ENCODE measurements around the gene IL25.

Gene IL25

GRCh38 chr14:23364164-23365035 lies 8.2 kb upstream of the IL25 start:
- H3K4me3 ChIP-seq (ENCODE audit: low read depth, low read length, poor library complexity, severe bottlenecking): no peak overlapping the region
- H3K36me3 ChIP-seq (ENCODE audit: insufficient read depth, low read length): no peaks in the 10 kb centered on the region
- H3K4me1 ChIP-seq (ENCODE audit: insufficient read depth, low read length, severe bottlenecking): no peaks in the 10 kb centered on the region
- no peak overlapping the region for H3K9ac ChIP-seq (ENCODE audit: low read length)
- H4K20me1 ChIP-seq (ENCODE audit: insufficient read depth, low read length): no peaks in the 10 kb centered on the region
- peaks cover 5% of the 10 kb centered on the region; the same call in 1 of the 2 replicates for H3K27me3 ChIP-seq (ENCODE audit: insufficient read depth, low read length)
- no peak overlapping the region for H2AFZ ChIP-seq (ENCODE audit: low read length)
- no peak overlapping the region for H3K4me2 ChIP-seq (ENCODE audit: low read length)
- H3K9me3 ChIP-seq (ENCODE audit: low read length): no peaks in the 10 kb centered on the region
- no peaks in the 10 kb centered on the region for H3F3A ChIP-seq (ENCODE audit: insufficient read depth, low read length)
- no peaks in the 10 kb centered on the region for H3K9me2 ChIP-seq (ENCODE audit: low read depth, low read length)
- no peak for TF ChIP-seq CTCF (IDR thresholded peaks at IDR 0.05; ENCODE audit: low read length)
- no peak for TF ChIP-seq EZH2 (IDR thresholded peaks at IDR 0.05; ENCODE audit: borderline replicate concordance, low read length)
- no peak overlapping the region for H3K27ac ChIP-seq (ENCODE audit: low read depth, low read length, poor library complexity, severe bottlenecking)
- H3K79me2 ChIP-seq (ENCODE audit: insufficient read depth, low read length): no peaks in the 10 kb centered on the region

GRCh38 chr14:23365036-23365731 lies 7.4 kb upstream of the IL25 start, which contains the start of gene EFS:
EFS (minus strand) TSS chr14:23365172; CDS start chr14:23365025, 147 bp downstream.
- TF ChIP-seq CTCF (IDR thresholded peaks at IDR 0.05; ENCODE audit: low read length) (no peak), EZH2 (IDR thresholded peaks at IDR 0.05; ENCODE audit: borderline replicate concordance, low read length) (no peak)
- Histone ChIP-seq H3K9me3 (ENCODE audit: low read length) (no peaks in the 10 kb centered on the region), H2AFZ (ENCODE audit: low read length) (no peak within 1 kb of the TSS), H3K4me2 (ENCODE audit: low read length) (no peak within 1 kb of the TSS), H4K20me1 (ENCODE audit: insufficient read depth, low read length) (no peaks in the 10 kb centered on the region), H3K79me2 (ENCODE audit: insufficient read depth, low read length) (no peaks in the 10 kb centered on the region), H3F3A (ENCODE audit: insufficient read depth, low read length) (no peaks in the 10 kb centered on the region), H3K4me3 (ENCODE audit: low read depth, low read length, poor library complexity, severe bottlenecking) (no peak within 1 kb of the TSS), H3K27ac (ENCODE audit: low read depth, low read length, poor library complexity, severe bottlenecking) (no peak within 1 kb of the TSS), H3K36me3 (ENCODE audit: insufficient read depth, low read length) (no peaks in the 10 kb centered on the region), H3K4me1 (ENCODE audit: insufficient read depth, low read length, severe bottlenecking) (no peaks in the 10 kb centered on the region), H3K9ac (ENCODE audit: low read length) (no peak within 1 kb of the TSS), H3K9me2 (ENCODE audit: low read depth, low read length) (no peaks in the 10 kb centered on the region), H3K27me3 (ENCODE audit: insufficient read depth, low read length) (peaks cover 3% of the 10 kb centered on the region; the same call in 1 of the 2 replicates)

GRCh38 chr14:23365732-23366425 lies 6.7 kb upstream of the IL25 start:
- Histone ChIP-seq H3K9ac (ENCODE audit: low read length) (no peak overlapping the region), H3K36me3 (ENCODE audit: insufficient read depth, low read length) (no peaks in the 10 kb centered on the region), H3K79me2 (ENCODE audit: insufficient read depth, low read length) (no peaks in the 10 kb centered on the region), H4K20me1 (ENCODE audit: insufficient read depth, low read length) (no peaks in the 10 kb centered on the region), H3K9me2 (ENCODE audit: low read depth, low read length) (no peaks in the 10 kb centered on the region), H3K4me2 (ENCODE audit: low read length) (no peak overlapping the region), H3K27ac (ENCODE audit: low read depth, low read length, poor library complexity, severe bottlenecking) (no peak overlapping the region), H3F3A (ENCODE audit: insufficient read depth, low read length) (no peaks in the 10 kb centered on the region), H2AFZ (ENCODE audit: low read length) (no peak overlapping the region), H3K4me3 (ENCODE audit: low read depth, low read length, poor library complexity, severe bottlenecking) (no peak overlapping the region), H3K27me3 (ENCODE audit: insufficient read depth, low read length) (no peaks in the 10 kb centered on the region; the same call in 1 of the 2 replicates), H3K4me1 (ENCODE audit: insufficient read depth, low read length, severe bottlenecking) (no peaks in the 10 kb centered on the region), H3K9me3 (ENCODE audit: low read length) (no peaks in the 10 kb centered on the region)
- TF ChIP-seq EZH2 (IDR thresholded peaks at IDR 0.05; ENCODE audit: borderline replicate concordance, low read length) (no peak), CTCF (IDR thresholded peaks at IDR 0.05; ENCODE audit: low read length) (no peak)

All from OCI-LY1 (cell line).